PC-3 (cell line): ENCODE measurements around the gene A3GALT2. TPM values are rescaled to one million over a fixed set of nuclear protein-coding genes. Genes with fewer than 3 reads are reported as not detected.

ENCODE experiments used
- ATAC-seq: fragments of 200-7000 bp; cut with Tn5 transposase; 2 replicates; pipeline ENCODE4 v1.9.1; 2020; ENCODE audit warnings: mild to moderate bottlenecking, moderate library complexity
- BruUV-seq: library from RNA; stranded (reverse); fragments of 400-500 nt; replicated peaks from 2 replicates; lab custom pipeline; 2021; lab: Mats Ljungman, UMichigan
- CTCF ChIA-PET: fragments of 300-600 bp; sonication (Branson Sonifier 250); formaldehyde crosslinking; loops from one replicate; lab custom pipeline; 2022; ENCODE audit warnings: antibody characterized with exemption; lab: Charles Lee
- POLR2A ChIA-PET: fragments of 300-600 bp; sonication (Branson Sonifier 250); formaldehyde crosslinking; loops from one replicate; lab custom pipeline; 2022; ENCODE audit warnings: antibody characterized with exemption; ENCODE audit not compliant: unreplicated experiment; lab: Charles Lee
- DNase-seq: peaks from one replicate; pipeline ENCODE4 v3.0.0-alpha.2; 2015
- H2AFZ ChIP-seq: fragments of 300-600 bp; sonication (generic); 2 replicates; pipeline ENCODE4 v1.6.0; 2016; ENCODE audit warnings: antibody characterized with exemption, low read length
- H3F3A ChIP-seq: fragments of 300-600 bp; sonication (generic); one replicate; pipeline ENCODE4 v1.6.0; 2017; ENCODE audit warnings: antibody characterized with exemption, low read length, control low read depth, mild to moderate bottlenecking; ENCODE audit not compliant: unreplicated experiment
- H3K27ac ChIP-seq: fragments of 300-600 bp; sonication (generic); 2 replicates; pipeline ENCODE4 v1.5.1; 2016; ENCODE audit warnings: mild to moderate bottlenecking, low read length
- H3K27me3 ChIP-seq: fragments of 300-600 bp; sonication (generic); 2 replicates; pipeline ENCODE4 v1.6.1; 2016; ENCODE audit warnings: low read length, mixed read lengths
- H3K36me3 ChIP-seq: fragments of 300-600 bp; sonication (generic); 2 replicates; pipeline ENCODE4 v1.6.1; 2016; ENCODE audit warnings: low read depth, mixed run types, low read length, mixed read lengths
- H3K4me1 ChIP-seq: fragments of 300-600 bp; sonication (generic); 2 replicates; pipeline ENCODE4 v1.5.1; 2016; ENCODE audit warnings: low read length; ENCODE audit not compliant: insufficient read depth
- H3K4me2 ChIP-seq: fragments of 300-600 bp; sonication (generic); 2 replicates; pipeline ENCODE4 v1.6.0; 2016; ENCODE audit warnings: low read length
- H3K4me3 ChIP-seq: fragments of 300-600 bp; sonication (generic); 2 replicates; pipeline ENCODE4 v1.5.1; 2016; ENCODE audit warnings: mild to moderate bottlenecking, low read length, mixed read lengths
- H3K79me2 ChIP-seq: fragments of 300-600 bp; sonication (generic); 2 replicates; pipeline ENCODE4 v1.6.1; 2017; ENCODE audit warnings: low read length, mixed read lengths
- H3K9ac ChIP-seq: fragments of 300-600 bp; sonication (generic); 2 replicates; pipeline ENCODE4 v1.6.0; 2016; ENCODE audit warnings: mild to moderate bottlenecking, low read length
- H3K9me2 ChIP-seq: fragments of 300-600 bp; sonication (generic); replicated peaks from 2 replicates; pipeline ENCODE4 v1.6.1; 2016; ENCODE audit warnings: mixed run types, low read length, mixed read lengths
- H3K9me3 ChIP-seq: fragments of 300-600 bp; sonication (generic); 2 replicates; pipeline ENCODE4 v1.6.1; 2016; ENCODE audit warnings: low read length, mixed read lengths
- H4K20me1 ChIP-seq: fragments of 300-600 bp; sonication (generic); 2 replicates; pipeline ENCODE4 v1.6.1; 2016; ENCODE audit warnings: low read length, mixed read lengths
- CTCF ChIP-seq: fragments of 300-600 bp; sonication (generic); conservative IDR thresholded peaks from 2 replicates; pipeline ENCODE4 v1.5.1; 2017; ENCODE audit warnings: antibody characterized with exemption, low read depth, mild to moderate bottlenecking, low read length
- EZH2 ChIP-seq: fragments of 300-600 bp; sonication (generic); IDR thresholded peaks from one replicate; pipeline ENCODE4 v1.6.1; 2017; ENCODE audit warnings: antibody characterized with exemption, mild to moderate bottlenecking, low read length; ENCODE audit not compliant: unreplicated experiment
- EZH2phosphoT487 ChIP-seq: fragments of 300-600 bp; sonication (generic); IDR thresholded peaks from 2 replicates; pipeline ENCODE4 v1.6.1; 2018; ENCODE audit warnings: mild to moderate bottlenecking, antibody characterized with exemption, low read length, borderline replicate concordance
- intact Hi-C: fragments of 100-400 bp; cut with micrococcal nuclease; formaldehyde crosslinking; loops from 2 replicates; pipeline ENCODE4 v1.9.0; 2023
- total RNA-seq: library from RNA; depleted of rRNA; stranded (reverse); fragments of >200 nt; gene quantifications from 2 replicates; pipeline ENCODE4 v1.2.3, GENCODE V29; 2014

The A3GALT2 gene
- total RNA-seq, 1 experiment from 2014 or later: not detected

GRCh38 chr1:33363470-33363861, 42.6 kb upstream of the A3GALT2 start:
- Histone ChIP-seq H3K9ac (no peak overlapping the region), H3K9me2 (no peaks in the 10 kb centered on the region), H3K79me2 (no peaks in the 10 kb centered on the region), H3F3A (no peaks in the 10 kb centered on the region), H3K9me3 (no peaks in the 10 kb centered on the region), H3K4me3 (no peak overlapping the region), H3K27me3 (no peaks in the 10 kb centered on the region), H3K4me1 (no peaks in the 10 kb centered on the region), H3K4me2 (no peak overlapping the region), H3K27ac (no peak overlapping the region), H2AFZ (no peak overlapping the region), H4K20me1 (no peaks in the 10 kb centered on the region), H3K36me3 (peaks cover 47% of the 10 kb centered on the region)
- intact Hi-C loops: loop anchor here (10.0 kb wide), 1 partner anchor 251 kb away; no protein-coding TSS in a partner anchor
- no peak for TF ChIP-seq EZH2
- TF ChIP-seq CTCF: no peak
- TF ChIP-seq EZH2phosphoT487: no peak
- CTCF ChIA-PET: no interaction called here
- no TSS peak for BruUV-seq
- ATAC-seq (no peak), DNase-seq (no peak)
- POLR2A ChIA-PET: no interaction called here

- Histone ChIP-seq H3F3A (no peaks in the 10 kb centered on the region), H3K4me2 (no peak overlapping the region), H4K20me1 (no peaks in the 10 kb centered on the region), H3K9ac (no peak overlapping the region), H3K79me2 (no peaks in the 10 kb centered on the region), H3K9me2 (no peaks in the 10 kb centered on the region), H3K36me3 (peaks cover 47% of the 10 kb centered on the region), H3K9me3 (no peaks in the 10 kb centered on the region), H3K27me3 (no peaks in the 10 kb centered on the region), H3K4me3 (no peak overlapping the region), H3K27ac (no peak overlapping the region), H2AFZ (no peak overlapping the region), H3K4me1 (no peaks in the 10 kb centered on the region)
- BruUV-seq: no TSS peak
- ChIA-PET CTCF (no interaction called here), POLR2A (interaction anchor here (0.6 kb wide), 1 partner anchor 21 kb away, joined by 3 read pairs; no protein-coding TSS in a partner anchor)
- TF ChIP-seq EZH2phosphoT487 (no peak), EZH2 (no peak), CTCF (no peak)
- no peak for ATAC-seq
- intact Hi-C loops: loop anchor here (10.0 kb wide), 1 partner anchor 252 kb away; no protein-coding TSS in a partner anchor
- DNase-seq: no peak
Observed at GRCh38 chr1:33363021-33363420, 42.1 kb upstream of the A3GALT2 start.

GRCh38 chr1:33361532-33362235, 40.8 kb upstream of the A3GALT2 start:
- DNase-seq (no peak), ATAC-seq (no peak)
- H3K4me1 ChIP-seq: no peaks in the 10 kb centered on the region
- no peaks in the 10 kb centered on the region for H3K9me2 ChIP-seq
- intact Hi-C loops: loop anchor here (10.0 kb wide), 1 partner anchor 253 kb away; no protein-coding TSS in a partner anchor
- H3K9me3 ChIP-seq: no peaks in the 10 kb centered on the region
- no peaks in the 10 kb centered on the region for H3K27me3 ChIP-seq
- POLR2A ChIA-PET: no interaction called here
- TF ChIP-seq CTCF (no peak), EZH2 (no peak), EZH2phosphoT487 (no peak)
- no peak overlapping the region for H3K4me3 ChIP-seq
- H4K20me1 ChIP-seq: no peaks in the 10 kb centered on the region
- CTCF ChIA-PET: interaction anchor here (0.6 kb wide), 1 partner anchor 94 kb away, joined by 9 read pairs; no protein-coding TSS in a partner anchor
- H3K4me2 ChIP-seq: no peak overlapping the region
- peaks cover 45% of the 10 kb centered on the region for H3K36me3 ChIP-seq
- H2AFZ ChIP-seq: no peak overlapping the region
- no peak overlapping the region for H3K27ac ChIP-seq
- no peak overlapping the region for H3K9ac ChIP-seq
- H3F3A ChIP-seq: no peaks in the 10 kb centered on the region
- BruUV-seq: no TSS peak
- H3K79me2 ChIP-seq: no peaks in the 10 kb centered on the region
